ENCODE measurements around the gene KRTAP4-1. TPM values are rescaled to one million over a fixed set of nuclear protein-coding genes. Genes with fewer than 3 reads are reported as not detected.

The KRTAP4-1 gene
- total and polyA plus RNA-seq, 11 donors = not detected

DNA sequence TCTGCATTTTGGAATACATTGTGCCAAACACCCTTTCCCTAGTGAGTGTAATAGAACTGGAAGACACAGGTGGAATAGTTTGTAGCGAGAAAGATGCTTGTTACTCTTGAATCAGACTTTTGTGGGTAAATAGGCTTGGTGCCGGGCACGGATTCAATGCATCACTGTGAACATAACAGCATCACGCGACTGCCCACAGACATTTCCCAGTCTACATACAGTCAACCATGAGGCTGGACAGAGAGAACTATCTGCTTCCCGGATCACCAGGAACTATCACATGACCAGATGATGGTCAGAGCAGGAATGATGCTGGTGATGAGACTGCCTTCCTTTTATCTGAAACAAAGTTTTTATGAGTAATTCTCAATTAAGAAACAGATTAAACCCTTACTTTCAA is 41.3 kb upstream of the KRTAP4-1 start:
- no peak for ATAC-seq
- no peak for DNase-seq
- H3K27me3 ChIP-seq = peaks cover 0 to 17% (median 0%) of the 10 kb centered on the region in 9 donors
- intact Hi-C loops (cut with DNase I) = no loop called here
- H3K36me3 ChIP-seq = no peaks in the 10 kb centered on the region
- H3K27ac ChIP-seq = no peak overlapping the region
- 92 to 95% (median 92%) methylated on average over 6 of the region's 6 CpGs for WGBS, 4 donors
- TF ChIP-seq, protein P1, sequence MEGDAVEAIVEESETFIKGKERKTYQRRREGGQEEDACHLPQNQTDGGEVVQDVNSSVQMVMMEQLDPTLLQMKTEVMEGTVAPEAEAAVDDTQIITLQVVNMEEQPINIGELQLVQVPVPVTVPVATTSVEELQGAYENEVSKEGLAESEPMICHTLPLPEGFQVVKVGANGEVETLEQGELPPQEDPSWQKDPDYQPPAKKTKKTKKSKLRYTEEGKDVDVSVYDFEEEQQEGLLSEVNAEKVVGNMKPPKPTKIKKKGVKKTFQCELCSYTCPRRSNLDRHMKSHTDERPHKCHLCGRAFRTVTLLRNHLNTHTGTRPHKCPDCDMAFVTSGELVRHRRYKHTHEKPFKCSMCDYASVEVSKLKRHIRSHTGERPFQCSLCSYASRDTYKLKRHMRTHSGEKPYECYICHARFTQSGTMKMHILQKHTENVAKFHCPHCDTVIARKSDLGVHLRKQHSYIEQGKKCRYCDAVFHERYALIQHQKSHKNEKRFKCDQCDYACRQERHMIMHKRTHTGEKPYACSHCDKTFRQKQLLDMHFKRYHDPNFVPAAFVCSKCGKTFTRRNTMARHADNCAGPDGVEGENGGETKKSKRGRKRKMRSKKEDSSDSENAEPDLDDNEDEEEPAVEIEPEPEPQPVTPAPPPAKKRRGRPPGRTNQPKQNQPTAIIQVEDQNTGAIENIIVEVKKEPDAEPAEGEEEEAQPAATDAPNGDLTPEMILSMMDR (IDR thresholded peaks at IDR 0.05) = no peak
- TF ChIP-seq POLR2A (IDR thresholded peaks at IDR 0.05) = no peak
- H3K9me3 ChIP-seq = no peaks in the 10 kb centered on the region
- H3K4me1 ChIP-seq = no peaks in the 10 kb centered on the region
- no peak overlapping the region for H3K4me3 ChIP-seq

DNA sequence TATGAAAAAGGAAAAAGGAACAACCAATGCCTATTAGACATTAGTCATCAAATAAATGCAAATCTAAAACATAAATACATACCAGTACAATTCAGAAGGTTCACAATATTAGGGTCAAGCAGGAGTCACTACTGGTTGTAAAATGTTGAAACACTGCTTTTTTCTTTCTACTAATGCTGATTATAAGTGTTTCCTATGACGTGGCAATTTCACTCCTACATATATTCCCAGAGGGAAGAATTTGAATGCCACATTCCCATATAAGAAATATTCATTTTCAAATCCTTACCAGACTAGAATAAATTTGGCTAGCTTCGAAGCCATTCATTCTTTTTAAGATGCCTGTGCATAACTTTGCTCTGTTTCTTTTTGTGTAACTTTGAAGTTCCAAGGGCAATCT is 39.1 kb upstream of the KRTAP4-1 start:
- WGBS, 4 donors = 55 to 66% (median 58%) methylated on average over 2 of the region's 2 CpGs
- no peak overlapping the region for H3K4me3 ChIP-seq
- no peaks in the 10 kb centered on the region for H3K4me1 ChIP-seq
- intact Hi-C loops (cut with DNase I) = no loop called here
- no peak overlapping the region for H3K27ac ChIP-seq
- peaks cover 0 to 11% (median 0%) of the 10 kb centered on the region in 9 donors for H3K27me3 ChIP-seq
- ATAC-seq (no peak), DNase-seq (no peak)
- H3K36me3 ChIP-seq = no peaks in the 10 kb centered on the region
- TF ChIP-seq, protein P1 (IDR thresholded peaks at IDR 0.05) = no peak
- TF ChIP-seq POLR2A (IDR thresholded peaks at IDR 0.05) = no peak
- H3K9me3 ChIP-seq = peaks cover 0 to 5% (median 0%) of the 10 kb centered on the region in 12 donors

DNA sequence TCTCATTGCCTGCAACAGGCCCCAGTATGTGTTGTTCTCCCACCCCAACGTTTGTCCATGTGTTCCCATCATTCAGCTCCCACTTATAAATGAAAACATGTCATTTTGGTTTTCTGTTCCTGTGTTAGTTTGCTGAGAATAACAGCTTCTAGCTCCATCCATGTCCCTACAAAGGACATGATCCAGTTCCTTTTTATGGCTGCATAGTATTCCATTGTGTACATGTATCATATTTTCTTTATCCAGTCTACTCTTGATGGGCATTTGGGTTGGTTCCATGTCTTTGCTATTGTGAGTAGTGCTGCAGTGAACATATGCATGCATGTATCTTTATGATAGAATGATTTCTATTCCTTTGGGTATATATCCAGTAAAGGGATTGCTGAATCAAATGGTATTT is 31.0 kb upstream of the KRTAP4-1 start:
- Histone ChIP-seq H3K36me3 (no peaks in the 10 kb centered on the region), H3K4me1 (no peaks in the 10 kb centered on the region), H3K4me3 (no peak overlapping the region), H3K9me3 (peaks cover 0 to 5% (median 0%) of the 10 kb centered on the region in 12 donors), H3K27ac (no peak overlapping the region), H3K27me3 (peaks cover 0 to 42% (median 3%) of the 10 kb centered on the region in 9 donors)
- no peak for TF ChIP-seq POLR2A (IDR thresholded peaks at IDR 0.05)
- TF ChIP-seq, protein P1 (IDR thresholded peaks at IDR 0.05) = no peak
- intact Hi-C loops (cut with DNase I) = no loop called here
- ATAC-seq = no peak
- 51 to 81% (median 69%) methylated on average over 1 of the region's 1 CpG for WGBS, 4 donors
- DNase-seq = no peak

DNA sequence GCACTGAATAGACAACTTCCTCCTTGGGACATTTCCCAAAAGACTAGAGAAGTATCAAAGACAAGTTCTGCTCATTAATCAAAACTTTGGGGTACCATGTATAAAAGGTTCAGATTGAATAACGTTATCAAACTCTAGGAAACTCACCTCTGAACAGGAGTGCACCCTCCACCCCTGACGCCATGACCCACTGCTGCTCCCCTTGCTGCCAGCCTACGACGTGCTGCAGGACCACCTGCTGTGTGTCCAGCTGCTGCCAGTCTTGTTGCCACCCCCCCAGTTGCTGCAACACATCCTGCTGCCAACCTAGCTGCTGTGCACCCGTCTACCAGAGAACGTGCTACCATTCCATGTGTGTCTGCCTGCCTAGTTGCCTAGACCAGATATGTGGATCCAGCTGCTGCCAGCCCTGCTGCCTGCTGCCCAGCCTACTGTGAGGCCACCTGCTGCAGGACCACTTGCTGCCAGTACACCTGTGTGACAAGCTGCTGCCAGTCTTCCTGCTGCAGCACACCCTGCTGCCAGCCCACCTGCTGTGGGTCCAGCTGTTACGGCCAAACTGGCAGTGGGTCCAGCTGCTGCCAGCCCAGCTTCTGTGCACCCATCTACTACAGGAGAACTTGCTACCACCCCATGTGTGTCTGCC is 27.9 kb upstream of the KRTAP4-1 start:
- H3K9me3 ChIP-seq = no peaks in the 10 kb centered on the region
- no peak overlapping the region for H3K27ac ChIP-seq
- ATAC-seq = no peak
- TF ChIP-seq, protein P1 (IDR thresholded peaks at IDR 0.05) = no peak
- TF ChIP-seq POLR2A (IDR thresholded peaks at IDR 0.05) = no peak
- WGBS, 4 donors = 68 to 73% (median 70%) methylated on average over 4 to 7 of the region's 7 CpGs
- no peak overlapping the region for H3K4me3 ChIP-seq
- H3K27me3 ChIP-seq = peaks cover 0 to 44% (median 6%) of the 10 kb centered on the region in 9 donors
- intact Hi-C loops (cut with DNase I) = no loop called here
- no peaks in the 10 kb centered on the region for H3K4me1 ChIP-seq
- no peak for DNase-seq
- H3K36me3 ChIP-seq = no peaks in the 10 kb centered on the region

All from heart left ventricle (tissue), 16 donors.